PFSK-1 (cell line): ENCODE results near the gene SCUBE2.

Source experiments
- FOXP2 ChIP-seq: optimal IDR thresholded peaks from 2 replicates; pipeline ENCODE3; 2011; ENCODE audit warnings: borderline replicate concordance, control low read depth, inconsistent platforms; ENCODE audit not compliant: insufficient read depth; ENCODE audit errors: extremely low read length, extremely low read depth
- POLR2AphosphoS5 ChIP-seq: IDR thresholded peaks from 2 replicates; pipeline ENCODE4 v1.6.1; 2012; ENCODE audit warnings: low read depth, mild to moderate bottlenecking, control low read depth, low read length, moderate library complexity
- REST ChIP-seq, 2 experiments: IDR thresholded peaks; 2 replicates each; pipeline versions ENCODE4 v1.6.1 to v1.8.0; 2011 to 2012; ENCODE audit warnings: low read depth in 2 of 2, low read length in 2 of 2, control low read depth in 1 of 2, inconsistent platforms in 1 of 2, mild to moderate bottlenecking in 1 of 2, moderate library complexity in 1 of 2; ENCODE audit not compliant: insufficient read depth in 1 of 2
- SIN3A ChIP-seq: IDR thresholded peaks from 2 replicates; pipeline ENCODE4 v1.6.1; 2012; ENCODE audit warnings: mild to moderate bottlenecking, low read length, moderate library complexity, borderline replicate concordance; ENCODE audit not compliant: insufficient read depth
- TAF1 ChIP-seq: IDR thresholded peaks from 2 replicates; pipeline ENCODE4 v1.6.1; 2012; ENCODE audit warnings: low read length, control low read depth, borderline replicate concordance; ENCODE audit not compliant: insufficient read depth

Gene SCUBE2

GRCh38 chr11:9109858-9110731, 18.7 kb upstream of the SCUBE2 start:
- no peak for TF ChIP-seq POLR2AphosphoS5
- TF ChIP-seq REST (IDR thresholded peaks at IDR 0.05; ENCODE audit: insufficient read depth in 1 of 2, low read depth in 2 of 2, low read length in 2 of 2) = no peak
- no peak for TF ChIP-seq SIN3A
- no peak for TF ChIP-seq TAF1
- TF ChIP-seq FOXP2 = no peak

GRCh38 chr11:9104580-9104979, 13.2 kb upstream of the SCUBE2 start:
- TF ChIP-seq FOXP2 (no peak), TAF1 (no peak), POLR2AphosphoS5 (no peak), SIN3A (no peak), REST (IDR thresholded peaks at IDR 0.05; ENCODE audit: insufficient read depth in 1 of 2, low read depth in 2 of 2, low read length in 2 of 2) (no peak)

GRCh38 chr11:9103542-9104276, 12.3 kb upstream of the SCUBE2 start:
- TF ChIP-seq POLR2AphosphoS5 = no peak
- TF ChIP-seq TAF1 = no peak
- no peak for TF ChIP-seq SIN3A
- no peak for TF ChIP-seq FOXP2
- no peak for TF ChIP-seq REST (IDR thresholded peaks at IDR 0.05; ENCODE audit: insufficient read depth in 1 of 2, low read depth in 2 of 2, low read length in 2 of 2)

GRCh38 chr11:9099617-9100016, 8.2 kb upstream of the SCUBE2 start:
- TF ChIP-seq REST (IDR thresholded peaks at IDR 0.05; ENCODE audit: insufficient read depth in 1 of 2, low read depth in 2 of 2, low read length in 2 of 2) (no peak), SIN3A (no peak), POLR2AphosphoS5 (no peak), TAF1 (no peak), FOXP2 (no peak)
